GM18907 (cell line): ENCODE measurements around the gene NT5C2.
"Not testable (repeated sequence)": the region's sequence is repeated elsewhere in the genome, so short reads cannot be mapped to it uniquely, and the experiment has no call there.

Source experiments
- ATAC-seq: cut with Tn5 transposase; IDR thresholded peaks from one replicate; pipeline ENCODE4 v1.9.1; 2021; ENCODE audit warnings: mild to moderate bottlenecking, moderate library complexity; ENCODE audit not compliant: unreplicated experiment

NT5C2 gene

DNA sequence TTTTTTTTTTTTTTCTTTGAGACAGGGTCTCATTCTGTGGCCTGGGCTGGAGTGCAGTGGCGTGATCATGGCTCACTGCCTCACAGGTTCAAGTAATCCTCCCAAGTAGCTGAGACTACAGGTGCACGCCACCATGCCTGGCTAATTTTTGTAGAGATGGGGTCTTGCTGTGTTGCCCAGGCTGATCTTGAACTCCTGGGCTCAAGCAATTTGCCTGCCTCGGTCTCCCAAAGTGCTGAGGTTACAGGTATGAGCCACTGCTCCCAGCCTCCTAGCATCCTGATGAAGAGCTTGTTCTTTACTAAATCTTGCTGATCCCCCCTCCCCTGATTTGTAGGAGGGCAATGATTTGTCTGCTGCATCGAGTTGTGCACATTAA, 126.0 kb downstream of the NT5C2 start:
- not testable (repeated sequence) for ATAC-seq

DNA sequence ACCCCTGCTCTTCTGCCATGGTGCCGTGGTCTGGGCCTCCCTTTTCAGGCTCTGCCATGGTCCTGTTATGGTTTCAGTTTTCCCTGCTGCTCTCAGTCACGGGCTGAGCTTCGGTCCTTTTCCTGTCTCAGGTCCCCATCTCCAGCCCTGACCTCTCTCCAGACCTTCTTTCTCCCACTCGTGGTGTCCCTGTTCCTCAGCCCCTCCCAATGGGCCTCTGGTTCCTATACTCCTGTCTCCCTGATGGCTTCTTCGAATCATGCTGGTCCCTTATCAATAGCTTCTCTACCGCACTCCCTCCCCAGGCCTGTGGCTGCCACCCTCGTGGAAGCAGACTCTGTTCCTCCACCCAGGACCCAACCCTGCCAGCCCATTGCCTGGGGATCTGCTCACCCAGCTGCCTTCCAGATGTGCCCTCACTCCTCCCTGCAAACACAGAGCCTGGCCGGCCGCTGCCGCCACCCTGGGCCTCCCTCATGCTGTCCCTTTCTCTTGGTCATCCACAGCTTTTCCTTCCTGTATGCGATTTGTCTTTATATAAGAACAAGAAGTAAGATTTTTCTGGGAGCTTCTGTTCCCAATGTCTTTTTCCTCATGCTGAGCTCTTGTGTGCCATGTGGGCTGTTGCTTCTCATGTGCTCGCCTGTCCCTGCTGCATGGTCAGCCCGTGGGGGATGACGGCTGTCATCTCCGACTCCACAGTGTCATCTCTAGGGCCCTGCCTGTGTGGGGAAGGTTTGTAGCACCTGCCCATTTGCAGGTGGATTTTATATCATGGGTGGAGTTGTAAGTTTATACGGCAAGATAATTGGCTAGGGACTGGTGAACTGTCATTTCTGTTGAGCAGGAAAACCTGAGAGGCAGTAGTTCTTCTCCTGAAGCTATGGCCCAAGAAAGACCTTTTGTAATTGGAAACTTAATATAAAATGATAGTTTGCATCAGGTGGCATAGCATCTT, 126.7 kb downstream of the NT5C2 start:
- no peak for ATAC-seq

DNA sequence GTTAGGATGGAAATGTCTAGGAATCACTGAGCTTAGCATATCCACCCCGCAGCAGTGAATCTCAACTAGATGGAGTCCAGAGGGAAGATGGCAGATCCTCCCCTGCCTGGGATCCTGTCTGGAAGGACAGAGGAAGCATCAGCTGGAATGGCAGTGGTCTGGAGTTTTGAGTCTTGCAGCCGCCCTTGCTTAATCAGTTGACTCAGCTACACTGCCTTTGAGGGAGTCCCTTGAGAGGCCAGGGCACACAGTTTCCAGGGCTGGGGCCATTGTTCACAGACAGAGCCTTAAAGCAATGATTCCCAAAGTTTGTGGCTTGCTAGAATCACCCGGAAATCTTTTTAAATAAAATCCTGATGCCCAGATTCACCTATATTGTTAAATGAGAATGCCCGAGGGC, 128.1 kb downstream of the NT5C2 start:
- no peak for ATAC-seq

DNA sequence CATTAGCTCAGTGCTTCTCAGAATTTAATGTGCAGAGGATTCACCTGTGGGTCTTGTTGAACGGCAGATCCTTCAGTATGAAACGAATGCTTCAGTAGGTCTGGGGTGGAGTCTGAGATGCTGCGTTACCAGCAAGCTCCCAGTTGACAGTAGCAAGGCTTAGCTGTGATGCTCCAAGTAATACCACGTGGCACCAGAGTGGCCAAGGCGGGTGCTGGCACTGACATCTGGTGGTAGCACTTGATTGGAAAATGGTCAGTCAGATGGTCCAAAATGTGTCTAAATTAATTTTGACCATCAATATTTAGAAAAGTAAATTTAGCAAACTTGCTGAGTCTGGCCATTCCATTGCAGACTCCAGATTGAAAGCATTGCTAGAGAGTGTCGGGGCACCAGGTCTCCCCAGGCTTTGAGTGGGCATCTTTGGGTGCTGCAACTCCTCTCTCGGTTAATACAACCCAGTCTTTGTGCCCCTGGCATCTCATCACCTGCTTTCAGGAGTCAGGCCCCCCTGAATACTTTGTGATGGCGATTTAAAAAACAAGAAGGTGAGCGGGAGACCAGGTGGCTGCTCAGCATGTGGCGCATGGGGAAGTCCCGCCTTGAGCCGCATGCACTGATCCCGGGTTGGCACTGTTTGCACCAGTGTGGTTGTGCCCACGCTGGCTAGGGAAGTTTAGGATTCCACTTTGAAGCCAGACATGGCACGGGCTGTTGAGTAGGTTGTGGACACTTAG, 130.1 kb downstream of the NT5C2 start:
- ATAC-seq, result no peak

DNA sequence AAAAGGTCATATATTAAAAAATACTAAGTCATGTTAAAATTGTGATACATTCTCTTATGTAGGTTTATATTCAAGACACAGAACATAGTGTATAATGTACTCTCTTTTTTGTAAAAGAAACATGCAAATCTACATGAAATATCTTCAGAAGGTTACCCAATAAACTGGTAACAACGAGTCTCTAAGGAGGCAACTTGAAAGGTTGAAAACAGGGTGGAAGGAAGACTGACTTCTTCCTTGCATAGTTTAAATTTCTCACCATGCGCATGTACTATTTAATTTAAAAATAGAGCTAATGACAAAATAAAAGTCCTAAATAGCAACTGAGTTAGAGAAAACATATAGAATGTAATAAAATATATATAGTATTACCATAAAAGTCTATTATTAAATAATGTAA, 132.5 kb downstream of the NT5C2 start:
- ATAC-seq, result no peak

DNA sequence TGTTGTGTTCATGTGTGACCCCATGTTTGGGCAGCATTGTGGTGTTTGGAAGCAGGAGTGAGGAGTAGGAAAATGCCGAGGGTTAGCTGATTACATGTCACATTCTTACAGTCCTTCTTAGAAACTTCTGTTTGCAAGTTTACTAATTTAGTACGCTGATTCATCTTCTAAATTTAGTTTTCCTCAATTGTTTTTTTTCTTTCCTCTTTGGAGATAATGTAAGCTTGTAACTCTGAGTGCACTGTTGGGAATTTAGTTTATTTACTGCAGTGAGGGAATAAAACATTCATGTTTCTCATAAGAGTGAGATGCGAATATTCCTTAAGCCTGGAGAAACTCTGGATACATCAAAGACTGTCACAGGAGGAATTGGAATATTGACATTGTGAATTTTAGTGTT, 135.0 kb downstream of the NT5C2 start:
- ATAC-seq, result no peak

DNA sequence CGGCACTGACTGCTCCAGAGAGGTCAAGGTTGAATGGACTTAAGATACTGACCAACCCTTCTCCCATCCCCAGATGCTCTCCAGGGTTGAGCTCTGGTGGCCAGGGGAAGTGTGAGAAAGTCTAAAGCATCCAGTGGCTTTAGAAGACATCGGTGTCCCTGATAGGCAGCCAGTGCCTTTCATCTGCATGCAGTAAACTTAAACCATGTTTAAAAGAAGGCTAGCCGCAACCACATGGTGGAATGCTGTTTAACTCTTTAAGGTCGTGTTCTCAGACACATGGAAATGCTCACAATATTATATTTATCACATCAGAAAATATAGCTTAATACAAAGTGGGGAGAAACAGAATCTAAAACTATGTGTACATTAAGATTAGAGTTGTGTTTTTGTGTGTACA, 138.0 kb downstream of the NT5C2 start:
- no peak for ATAC-seq

DNA sequence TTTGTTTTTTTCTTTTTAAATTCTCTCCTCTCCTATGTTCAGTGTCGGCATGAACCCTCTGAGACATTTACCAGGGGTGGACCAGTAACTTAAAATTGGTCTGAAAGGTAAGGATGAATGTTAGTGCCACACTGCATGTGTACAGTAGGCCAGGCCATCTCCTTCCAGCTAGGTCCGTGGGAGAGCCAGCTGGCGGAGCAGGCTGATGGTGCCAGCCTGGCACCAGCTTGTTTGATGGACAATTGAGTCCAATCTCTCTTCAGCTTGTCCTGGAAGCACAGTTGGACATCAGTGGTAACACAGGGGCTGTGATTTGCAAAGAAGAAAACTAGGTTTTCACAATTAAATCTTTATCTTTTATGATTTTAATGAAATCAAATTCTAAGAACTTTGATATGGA, 138.5 kb downstream of the NT5C2 start:
- ATAC-seq, result peak; percentile 9

DNA sequence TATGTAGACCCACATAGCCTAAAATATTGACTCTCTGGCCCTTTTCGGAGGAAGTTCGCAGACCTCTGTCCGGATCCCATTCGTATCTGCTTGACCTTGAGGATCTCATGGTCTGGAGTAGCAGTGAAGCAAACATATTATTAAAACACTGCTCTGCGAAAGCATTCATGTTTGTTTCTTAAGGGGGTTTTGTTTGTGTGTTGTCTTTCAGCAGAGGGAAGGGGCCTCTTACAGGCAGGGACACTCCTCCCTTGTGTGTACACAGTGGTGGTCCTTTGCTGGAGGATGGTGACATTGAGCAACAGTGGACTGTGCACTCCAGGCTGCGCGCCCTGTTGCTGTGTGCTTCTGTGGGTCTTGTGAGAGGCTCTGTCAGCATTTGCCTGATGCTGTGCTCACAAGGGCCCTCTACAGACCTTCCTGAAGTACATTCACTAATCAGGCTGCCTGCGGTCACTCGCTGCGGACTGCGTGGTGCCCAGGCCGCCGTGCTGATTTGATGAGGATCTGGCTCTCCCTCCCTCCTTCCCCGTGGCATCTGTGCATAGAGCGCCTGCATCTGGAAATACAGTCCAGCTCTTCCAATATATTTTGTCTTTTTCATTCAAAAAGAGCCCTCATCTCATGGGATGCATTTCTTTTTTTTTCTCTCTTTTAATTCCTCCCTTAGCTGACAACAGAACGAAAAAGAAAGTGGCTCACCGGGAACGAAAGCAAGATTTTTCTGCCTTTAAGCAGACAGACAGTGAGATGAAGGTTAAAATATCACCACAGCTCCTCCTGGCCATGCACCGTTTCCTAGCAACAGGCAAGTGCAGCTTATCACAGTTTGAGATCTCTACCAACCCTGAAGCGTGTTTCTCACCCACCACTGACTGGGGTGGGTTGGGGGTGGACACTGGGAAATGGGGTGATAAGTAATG, 139.2 kb downstream of the NT5C2 start:
- peak; percentile 87 for ATAC-seq

DNA sequence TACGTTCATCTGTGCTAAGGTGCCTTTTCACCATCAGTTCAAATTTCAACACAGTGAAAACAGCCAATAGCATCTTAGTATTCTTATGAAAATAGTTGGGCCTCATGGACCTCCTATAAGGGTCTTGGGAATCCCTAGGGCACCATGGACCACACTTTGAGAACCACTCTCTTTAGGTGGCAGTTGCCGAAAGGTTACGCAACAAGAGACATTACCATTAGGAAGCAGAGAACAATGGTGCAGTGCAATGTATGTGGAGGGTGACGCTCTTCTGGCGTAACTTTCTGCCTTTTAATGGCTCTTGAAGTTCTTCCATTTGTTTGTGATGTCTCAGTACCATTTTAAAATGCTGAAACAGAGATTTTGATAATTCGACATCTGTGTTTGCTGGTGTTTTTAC, 143.8 kb downstream of the NT5C2 start:
- no peak for ATAC-seq

DNA sequence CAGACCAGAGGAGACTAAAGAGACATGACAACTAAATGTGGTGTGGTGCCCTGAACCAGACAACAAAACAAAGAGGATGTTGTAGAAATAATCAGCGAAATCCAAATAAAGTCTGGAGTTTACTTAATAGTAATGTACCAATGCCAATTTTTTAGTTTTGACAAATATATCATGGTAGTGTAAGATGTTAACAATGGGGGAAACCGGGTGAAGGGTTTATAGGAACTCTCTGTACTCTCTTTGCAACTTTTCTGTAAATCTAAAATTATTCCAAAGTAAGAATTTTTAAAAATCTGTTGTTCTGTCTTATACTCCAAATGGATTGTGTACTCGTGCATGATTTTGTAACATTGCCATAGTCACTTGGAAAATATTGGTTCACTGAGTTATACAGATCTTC, 145.7 kb downstream of the NT5C2 start:
- no peak for ATAC-seq

DNA sequence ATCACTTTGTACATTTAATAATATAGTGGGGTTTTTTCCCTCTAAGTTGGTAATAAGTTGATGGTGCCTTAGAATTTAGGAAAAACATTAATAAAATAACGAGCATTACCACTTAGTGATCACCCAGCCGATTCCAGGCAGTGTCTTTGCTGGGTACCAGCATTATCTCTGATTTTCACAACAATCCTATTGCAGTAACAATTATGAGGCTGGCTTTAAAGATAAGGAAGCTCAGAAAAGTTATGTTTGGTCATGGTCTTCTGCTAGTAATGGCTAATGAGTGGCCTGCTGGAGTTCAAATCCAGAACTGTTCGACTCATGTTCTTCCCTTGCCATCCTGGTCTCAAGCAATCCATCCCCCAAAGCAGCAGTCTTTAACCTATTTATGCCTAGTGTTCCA, 147.1 kb downstream of the NT5C2 start:
- no peak for ATAC-seq

DNA sequence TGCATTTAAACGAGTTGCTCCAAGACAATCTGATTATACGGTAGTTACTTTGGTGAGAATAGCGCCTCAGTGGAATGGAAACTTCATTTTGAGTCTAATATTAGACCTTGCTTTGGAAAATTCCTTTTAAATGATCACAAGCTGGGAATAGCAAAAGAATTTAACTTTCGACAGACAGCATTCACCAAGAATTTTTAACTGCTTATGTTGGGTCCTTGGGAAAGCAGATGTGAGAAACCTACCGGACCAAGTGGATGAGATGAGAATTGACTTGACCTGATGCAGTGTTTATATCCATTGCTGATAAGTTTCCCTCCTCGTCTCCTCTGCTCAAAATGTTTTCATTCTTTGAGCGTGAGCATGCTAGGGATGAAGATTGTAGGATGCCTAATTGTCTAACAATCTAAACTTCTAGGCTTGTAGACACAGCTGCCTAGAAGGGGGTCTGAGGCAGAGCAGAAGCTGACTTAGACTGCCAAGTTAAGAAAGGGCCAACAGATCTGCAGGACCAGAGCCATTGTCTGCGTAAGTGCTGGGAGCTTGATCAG, 148.1 kb downstream of the NT5C2 start:
- ATAC-seq, result no peak

DNA sequence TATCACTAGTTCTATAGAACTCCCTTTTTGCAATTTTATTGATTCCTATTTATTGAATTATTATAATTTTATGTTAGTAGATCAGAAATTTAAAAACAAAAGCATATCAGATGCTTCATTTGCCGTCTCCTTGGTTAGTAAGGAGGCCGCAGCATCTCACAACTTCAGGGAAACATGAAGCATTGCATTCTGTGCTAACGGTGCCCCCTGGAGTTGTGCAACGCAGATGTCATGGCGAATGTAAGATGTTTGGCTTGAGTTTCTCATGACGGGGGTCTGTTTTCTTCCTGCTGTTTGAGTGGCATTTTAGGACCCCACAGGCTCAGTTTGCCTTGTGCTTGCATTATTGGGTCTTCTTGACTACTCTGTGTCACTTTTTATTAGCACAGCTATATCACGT, 150.2 kb downstream of the NT5C2 start:
- ATAC-seq, result no peak

DNA sequence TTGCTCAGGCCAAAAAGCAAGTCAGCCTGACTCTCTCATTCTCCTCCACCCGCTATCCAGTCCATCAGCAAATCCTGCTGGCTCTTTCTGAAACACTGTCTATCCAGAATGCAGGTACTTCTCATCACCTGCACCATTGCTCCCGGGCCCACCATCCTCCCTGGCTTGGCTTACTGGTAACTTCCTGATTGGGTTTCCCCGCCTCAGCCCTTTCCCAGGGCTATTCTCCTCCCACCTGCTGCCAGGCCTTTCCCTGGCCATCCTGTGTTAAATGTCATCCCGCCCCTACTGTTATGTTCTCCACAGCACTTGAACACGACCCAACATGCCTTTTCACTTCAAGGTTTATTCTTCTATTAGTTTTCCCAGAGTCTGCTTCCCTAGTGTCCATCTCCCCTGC, 150.9 kb downstream of the NT5C2 start:
- no peak for ATAC-seq

DNA sequence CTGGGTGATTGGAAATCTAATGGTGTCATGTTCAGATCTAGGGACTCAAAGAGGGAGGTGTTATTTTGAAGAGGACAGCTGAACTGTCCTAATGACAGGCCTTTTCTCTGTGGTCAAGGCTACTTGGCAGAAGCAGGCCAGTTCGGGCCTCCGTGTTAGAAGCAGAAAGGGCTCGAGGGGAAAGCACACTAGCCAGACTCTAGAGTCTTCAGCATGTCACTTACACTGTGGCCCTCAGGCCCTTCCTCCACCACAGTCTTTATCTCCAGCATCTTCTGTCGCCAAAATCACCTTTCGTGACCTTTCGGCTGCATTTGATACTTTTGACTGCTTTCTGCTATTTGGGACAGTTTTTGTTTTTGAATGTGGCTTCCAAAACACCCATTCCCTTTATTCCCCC, 151.7 kb downstream of the NT5C2 start:
- ATAC-seq, result no peak

DNA sequence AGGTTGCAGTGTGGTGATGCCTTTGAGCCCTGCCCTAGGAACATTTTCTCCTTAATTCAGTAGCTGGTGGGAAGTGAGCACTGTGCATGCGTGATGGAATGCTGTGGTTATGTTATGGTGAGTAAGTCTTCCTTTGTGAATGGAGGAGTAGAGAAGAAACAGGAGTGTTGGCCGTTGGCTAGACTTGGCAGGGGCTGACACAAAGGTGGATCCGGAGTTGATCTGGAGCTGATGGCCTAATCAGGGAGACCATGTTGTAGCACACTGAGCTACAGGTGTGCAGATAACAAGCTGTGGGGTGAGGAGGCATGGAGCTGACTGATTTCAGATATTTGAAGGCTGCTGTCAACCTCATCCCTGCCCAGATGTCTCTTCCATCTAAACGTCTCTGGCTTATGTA, 152.7 kb downstream of the NT5C2 start:
- ATAC-seq, result no peak

DNA sequence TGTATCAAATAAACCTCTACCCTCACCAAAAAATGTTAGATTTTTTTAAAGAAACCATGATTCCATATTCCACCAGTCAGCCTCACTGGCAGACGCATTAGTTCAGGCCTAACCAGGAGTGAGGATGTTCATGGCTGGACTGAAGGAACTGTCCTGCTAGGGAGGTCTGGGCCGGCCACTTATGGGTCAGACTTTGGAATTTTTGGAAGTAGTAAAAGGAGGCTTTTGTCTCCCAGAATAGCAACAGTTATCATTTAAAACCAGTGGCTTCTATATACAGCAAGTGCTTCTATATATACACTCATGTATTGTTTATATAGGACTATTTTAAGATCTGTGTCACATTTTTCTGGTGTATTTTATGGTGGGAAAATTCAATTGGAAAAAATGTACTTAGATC, 154.5 kb downstream of the NT5C2 start:
- ATAC-seq, result no peak
